ENCODE data around the gene KIRREL3.

- TF ChIP-seq, protein P1, sequence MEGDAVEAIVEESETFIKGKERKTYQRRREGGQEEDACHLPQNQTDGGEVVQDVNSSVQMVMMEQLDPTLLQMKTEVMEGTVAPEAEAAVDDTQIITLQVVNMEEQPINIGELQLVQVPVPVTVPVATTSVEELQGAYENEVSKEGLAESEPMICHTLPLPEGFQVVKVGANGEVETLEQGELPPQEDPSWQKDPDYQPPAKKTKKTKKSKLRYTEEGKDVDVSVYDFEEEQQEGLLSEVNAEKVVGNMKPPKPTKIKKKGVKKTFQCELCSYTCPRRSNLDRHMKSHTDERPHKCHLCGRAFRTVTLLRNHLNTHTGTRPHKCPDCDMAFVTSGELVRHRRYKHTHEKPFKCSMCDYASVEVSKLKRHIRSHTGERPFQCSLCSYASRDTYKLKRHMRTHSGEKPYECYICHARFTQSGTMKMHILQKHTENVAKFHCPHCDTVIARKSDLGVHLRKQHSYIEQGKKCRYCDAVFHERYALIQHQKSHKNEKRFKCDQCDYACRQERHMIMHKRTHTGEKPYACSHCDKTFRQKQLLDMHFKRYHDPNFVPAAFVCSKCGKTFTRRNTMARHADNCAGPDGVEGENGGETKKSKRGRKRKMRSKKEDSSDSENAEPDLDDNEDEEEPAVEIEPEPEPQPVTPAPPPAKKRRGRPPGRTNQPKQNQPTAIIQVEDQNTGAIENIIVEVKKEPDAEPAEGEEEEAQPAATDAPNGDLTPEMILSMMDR (IDR thresholded peaks at IDR 0.05; ENCODE audit: insufficient read depth, low read length): no peak
- TF ChIP-seq POLR2AphosphoS5 (IDR thresholded peaks at IDR 0.05; ENCODE audit: low read depth): no peak
- TF ChIP-seq GABPA (IDR thresholded peaks at IDR 0.05; ENCODE audit: low read depth): no peak
- TF ChIP-seq SPI1 (IDR thresholded peaks at IDR 0.05; ENCODE audit: borderline replicate concordance, low read depth): no peak
- TF ChIP-seq REST (IDR thresholded peaks at IDR 0.05; ENCODE audit: insufficient replicate concordance, low read depth): no peak
Measured at GRCh38 chr11:126694065-126694625, 306.4 kb downstream of the KIRREL3 start.

All from HL-60 (cell line).